NB4 (cell line): ENCODE data around the gene DRC3.

Experiments
- CTCF ChIP-seq: IDR thresholded peaks from one replicate; pipeline ENCODE4 v1.5.1; 2012; ENCODE audit warnings: low read depth, low read length
- POLR2A ChIP-seq: IDR thresholded peaks from 2 replicates; pipeline ENCODE4 v1.6.1; 2011; ENCODE audit warnings: mild to moderate bottlenecking; ENCODE audit not compliant: insufficient read length; ENCODE audit errors: extremely low read depth

- no peak for TF ChIP-seq CTCF
- no peak for TF ChIP-seq POLR2A
These were observed 11.1 kb downstream of the DRC3 start for GRCh38 chr17:17983776-17984175.
